Endothelial cell of umbilical vein (primary cell): Measurements from ENCODE around the gene CDIP1. TPM values are rescaled to one million over a fixed set of nuclear protein-coding genes. Genes with fewer than 3 reads are reported as not detected.

ENCODE experiments used
- BruUV-seq: library from RNA; stranded (reverse); fragments of 400-500 nt; replicated peaks from 2 replicates; lab custom pipeline; 2021; lab: Mats Ljungman, UMichigan
- CTCF ChIA-PET: fragments of 300-600, 350-600 bp; sonication (Branson Sonifier 250); formaldehyde crosslinking; loops from one replicate; lab custom pipeline; 2021; ENCODE audit warnings: antibody characterized with exemption, inconsistent platforms; lab: Charles Lee
- POLR2A ChIA-PET: fragments of 300-600, 350-600 bp; sonication (Branson Sonifier 250); formaldehyde crosslinking; loops from one replicate; lab custom pipeline; 2021; ENCODE audit warnings: antibody characterized with exemption, inconsistent platforms; lab: Charles Lee
- DNase-seq: peaks from one replicate; pipeline ENCODE4 v3.0.0-alpha.2; 2011; ENCODE audit warnings: low read depth, low spot score
- FAIRE-seq: peaks from 2 replicates; lab custom pipeline; 2011; peaks lifted over from hg19 to GRCh38; lab: Jason Lieb, UNC
- H2AFZ ChIP-seq: 2 replicates; pipeline ENCODE4 v1.6.0; 2012; ENCODE audit warnings: low read depth, low read length, control low read depth, inconsistent platforms
- H3K27ac ChIP-seq: 2 replicates; pipeline ENCODE4 v1.5.1; 2011; ENCODE audit warnings: low read depth, mild to moderate bottlenecking, control low read depth, low read length, moderate library complexity; ENCODE audit not compliant: insufficient read depth
- H3K27me3 ChIP-seq, 2 experiments: 2 replicates each; pipeline versions ENCODE4 v1.6.0 to v1.6.1; 2011; ENCODE audit warnings: low read length in 2 of 2, mixed read lengths in 1 of 2; ENCODE audit not compliant: control insufficient read depth in 2 of 2, insufficient read depth in 2 of 2
- H3K36me3 ChIP-seq, 2 experiments: 2 replicates in 1 of 2; 3 replicates in 1 of 2; pipeline ENCODE4 v1.5.1; 2011; ENCODE audit warnings: low read length in 2 of 2, mild to moderate bottlenecking in 1 of 2, moderate library complexity in 1 of 2; ENCODE audit not compliant: control insufficient read depth in 2 of 2, insufficient read depth in 2 of 2; ENCODE audit errors: extremely low read depth in 1 of 2
- H3K4me1 ChIP-seq: 3 replicates; pipeline ENCODE4 v1.5.1; 2011; ENCODE audit warnings: mild to moderate bottlenecking, low read length; ENCODE audit not compliant: control insufficient read depth, insufficient read depth; ENCODE audit errors: extremely low read depth
- H3K4me2 ChIP-seq: 2 replicates; pipeline ENCODE4 v1.6.1; 2011; ENCODE audit warnings: low read length, control low read depth, mixed read lengths; ENCODE audit not compliant: insufficient read depth
- H3K4me3 ChIP-seq, 3 experiments: fragments of 200-600 bp in 1 of 3; sonication (generic), shearing (Covaris generic) in 1 of 3; replicated peaks in 1 of 3; 2 replicates each; pipeline ENCODE4 v1.5.1; 2011 to 2016; ENCODE audit warnings: control low read depth in 3 of 3, low read length in 3 of 3, mild to moderate bottlenecking in 2 of 3, inconsistent platforms in 1 of 3, low read depth in 1 of 3, moderate library complexity in 1 of 3; ENCODE audit not compliant: insufficient read depth in 1 of 3
- H3K79me2 ChIP-seq: 2 replicates; pipeline ENCODE4 v1.6.0; 2012; ENCODE audit warnings: low read length, inconsistent platforms; ENCODE audit not compliant: control insufficient read depth, insufficient read depth
- H3K9ac ChIP-seq: replicated peaks from 2 replicates; pipeline ENCODE3; 2011; ENCODE audit warnings: low read length, control low read depth; ENCODE audit not compliant: insufficient read depth; ENCODE audit errors: extremely low read depth
- H3K9me1 ChIP-seq: replicated peaks from 3 replicates; pipeline ENCODE4 v1.6.0; 2011; ENCODE audit warnings: mild to moderate bottlenecking, low read length; ENCODE audit not compliant: control insufficient read depth, insufficient read depth; ENCODE audit errors: extremely low read depth
- H3K9me3 ChIP-seq: replicated peaks from 2 replicates; pipeline ENCODE4 v1.5.1; 2012; ENCODE audit warnings: low read length, inconsistent platforms; ENCODE audit not compliant: control insufficient read depth, insufficient read depth
- H4K20me1 ChIP-seq: replicated peaks from 2 replicates; pipeline ENCODE3; 2011; ENCODE audit warnings: mild to moderate bottlenecking, low read length; ENCODE audit not compliant: control insufficient read depth, insufficient read depth; ENCODE audit errors: extremely low read depth
- EZH2 ChIP-seq: IDR thresholded peaks from 2 replicates; pipeline ENCODE4 v1.6.1; 2012; ENCODE audit warnings: borderline replicate concordance, low read depth, mild to moderate bottlenecking, moderate library complexity, low read length, inconsistent platforms; ENCODE audit not compliant: severe bottlenecking
- FOS ChIP-seq: IDR thresholded peaks from 2 replicates; pipeline ENCODE4 v1.6.1; 2011; ENCODE audit warnings: mild to moderate bottlenecking, low read length, moderate library complexity, borderline replicate concordance; ENCODE audit not compliant: insufficient read depth
- GATA2 ChIP-seq: IDR thresholded peaks from 2 replicates; pipeline ENCODE4 v1.7.0; 2011; ENCODE audit warnings: low read depth, mild to moderate bottlenecking, moderate library complexity, mixed read lengths, low read length; ENCODE audit not compliant: insufficient read length, insufficient read depth
- JUN ChIP-seq: IDR thresholded peaks from 2 replicates; pipeline ENCODE4 v1.6.1; 2011; ENCODE audit warnings: borderline replicate concordance, low read depth; ENCODE audit not compliant: insufficient read length, insufficient read depth
- MYC ChIP-seq: IDR thresholded peaks from one replicate; pipeline ENCODE4 v1.6.1; 2011; ENCODE audit warnings: mild to moderate bottlenecking, low read depth, low read length
- POLR2A ChIP-seq: IDR thresholded peaks from 2 replicates; pipeline ENCODE4 v1.6.1; 2012; ENCODE audit warnings: low read depth, mild to moderate bottlenecking, control low read depth, low read length
- POLR2AphosphoS5 ChIP-seq: IDR thresholded peaks from 2 replicates; pipeline ENCODE4 v1.6.1; 2012; ENCODE audit warnings: low read depth, mild to moderate bottlenecking, control low read depth, low read length, moderate library complexity; ENCODE audit not compliant: insufficient read depth
- dilution Hi-C: fragments of 300-500 bp; cut with MboI; formaldehyde crosslinking; loops from one replicate; pipeline ENCODE4 v1.15.0; 2019; ENCODE audit warnings: low sequenced_read_pairs; ENCODE audit not compliant: extremely low pct_ligation_motif_present
- intact Hi-C: fragments of 100-400 bp; cut with micrococcal nuclease; formaldehyde crosslinking; loops from one replicate; pipeline ENCODE4 v1.10.0; 2022
- polyA plus RNA-seq, 4 experiments: library from polyadenylated mRNA; depleted of rRNA in 3 of 4; stranded (reverse) in 3 of 4; unstranded in 1 of 4; fragments of >200 nt; gene quantifications; 2 replicates each; pipeline versions ENCODE4 v1.2.1 to v1.2.3, GENCODE V29; 2011 to 2012; ENCODE audit warnings: missing spikeins in 1 of 4
- total RNA-seq: library from RNA; stranded (reverse); gene quantifications from 2 replicates; pipeline ENCODE4 v1.2.3, GENCODE V29; 2021
- TF ChIP-seq, protein P1 (sequence below), 2 donors: IDR thresholded peaks; 1 replicate in 1 of 2; 2 replicates in 1 of 2; pipeline ENCODE4 v1.5.1; 2011; ENCODE audit warnings: low read length in 2 of 2, mild to moderate bottlenecking in 2 of 2, moderate library complexity in 2 of 2, control low read depth in 1 of 2, inconsistent platforms in 1 of 2, low read depth in 1 of 2; ENCODE audit not compliant: insufficient read depth in 1 of 2; ENCODE audit errors: extremely low read depth in 1 of 2
- TF ChIP-seq, protein P2 (sequence below): IDR thresholded peaks from 2 replicates; pipeline ENCODE4 v1.6.1; 2011; ENCODE audit not compliant: insufficient read depth, insufficient read length

CDIP1 gene
- total and polyA plus RNA-seq, 2 donors (not counting 3 experiments of a cell fraction or from before 2014, with no cell fraction given) = 33.9 to 37.4 TPM

DNA sequence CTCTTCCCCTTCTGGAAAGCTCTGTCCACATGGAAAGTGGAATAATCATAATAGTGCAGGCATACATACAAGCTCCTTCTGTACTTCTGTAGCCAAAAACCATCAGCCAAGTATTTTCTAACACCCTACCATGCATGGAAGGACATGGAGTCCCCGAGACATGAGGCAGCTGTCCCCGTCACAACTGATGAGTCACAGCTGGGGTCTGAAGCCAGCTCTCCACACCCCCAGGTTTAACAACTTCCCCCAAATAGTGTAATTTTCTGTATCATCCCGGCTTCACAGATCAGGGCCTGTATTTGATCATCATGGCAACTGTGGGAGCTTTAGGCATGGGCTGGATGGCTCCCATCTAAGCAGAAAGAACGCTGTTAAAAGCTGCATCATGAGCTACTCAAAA is 34.1 kb upstream of the CDIP1 start:
- Histone ChIP-seq H3K79me2 (no peaks in the 10 kb centered on the region), H3K9me3 (no peaks in the 10 kb centered on the region), H3K4me2 (no peak overlapping the region), H2AFZ (no peak overlapping the region), H3K27me3 (peaks cover 2 to 3% of the 10 kb centered on the region in 2 experiments), H3K27ac (no peak overlapping the region), H3K9me1 (no peaks in the 10 kb centered on the region), H3K9ac (no peak overlapping the region), H3K4me1 (no peaks in the 10 kb centered on the region), H3K4me3 (no peak overlapping the region), H4K20me1 (no peaks in the 10 kb centered on the region), H3K36me3 (no peaks in the 10 kb centered on the region)
- intact Hi-C loops = no loop called here
- BruUV-seq = no TSS peak
- no peak for DNase-seq
- dilution Hi-C loops = no loop called here
- no peak for TF ChIP-seq POLR2AphosphoS5
- TF ChIP-seq MYC = no peak
- no peak for TF ChIP-seq POLR2A
- no peak for TF ChIP-seq GATA2
- TF ChIP-seq, protein P1, sequence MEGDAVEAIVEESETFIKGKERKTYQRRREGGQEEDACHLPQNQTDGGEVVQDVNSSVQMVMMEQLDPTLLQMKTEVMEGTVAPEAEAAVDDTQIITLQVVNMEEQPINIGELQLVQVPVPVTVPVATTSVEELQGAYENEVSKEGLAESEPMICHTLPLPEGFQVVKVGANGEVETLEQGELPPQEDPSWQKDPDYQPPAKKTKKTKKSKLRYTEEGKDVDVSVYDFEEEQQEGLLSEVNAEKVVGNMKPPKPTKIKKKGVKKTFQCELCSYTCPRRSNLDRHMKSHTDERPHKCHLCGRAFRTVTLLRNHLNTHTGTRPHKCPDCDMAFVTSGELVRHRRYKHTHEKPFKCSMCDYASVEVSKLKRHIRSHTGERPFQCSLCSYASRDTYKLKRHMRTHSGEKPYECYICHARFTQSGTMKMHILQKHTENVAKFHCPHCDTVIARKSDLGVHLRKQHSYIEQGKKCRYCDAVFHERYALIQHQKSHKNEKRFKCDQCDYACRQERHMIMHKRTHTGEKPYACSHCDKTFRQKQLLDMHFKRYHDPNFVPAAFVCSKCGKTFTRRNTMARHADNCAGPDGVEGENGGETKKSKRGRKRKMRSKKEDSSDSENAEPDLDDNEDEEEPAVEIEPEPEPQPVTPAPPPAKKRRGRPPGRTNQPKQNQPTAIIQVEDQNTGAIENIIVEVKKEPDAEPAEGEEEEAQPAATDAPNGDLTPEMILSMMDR (IDR thresholded peaks at IDR 0.05; ENCODE audit: extremely low read depth in 1 of 2, insufficient read depth in 1 of 2, low read depth in 1 of 2, low read length in 2 of 2) = no peak
- TF ChIP-seq JUN = no peak
- TF ChIP-seq EZH2 = no peak
- no peak for TF ChIP-seq FOS
- TF ChIP-seq, protein P2, sequence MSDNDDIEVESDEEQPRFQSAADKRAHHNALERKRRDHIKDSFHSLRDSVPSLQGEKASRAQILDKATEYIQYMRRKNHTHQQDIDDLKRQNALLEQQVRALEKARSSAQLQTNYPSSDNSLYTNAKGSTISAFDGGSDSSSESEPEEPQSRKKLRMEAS = no peak
- POLR2A ChIA-PET = no interaction called here
- FAIRE-seq = no peak
- CTCF ChIA-PET = interaction anchor here (1.5 to 2.1 kb wide), 2 partner anchors 13 to 24 kb away, joined by 4 to 14 read pairs; no protein-coding TSS in a partner anchor
